ENCODE measurements around the gene SBK2. TPM values are rescaled to one million over a fixed set of nuclear protein-coding genes. Genes with fewer than 3 reads are reported as not detected.

Gene SBK2
- total RNA-seq, 1 experiment from 2014 or later: 5.2 TPM

DNA sequence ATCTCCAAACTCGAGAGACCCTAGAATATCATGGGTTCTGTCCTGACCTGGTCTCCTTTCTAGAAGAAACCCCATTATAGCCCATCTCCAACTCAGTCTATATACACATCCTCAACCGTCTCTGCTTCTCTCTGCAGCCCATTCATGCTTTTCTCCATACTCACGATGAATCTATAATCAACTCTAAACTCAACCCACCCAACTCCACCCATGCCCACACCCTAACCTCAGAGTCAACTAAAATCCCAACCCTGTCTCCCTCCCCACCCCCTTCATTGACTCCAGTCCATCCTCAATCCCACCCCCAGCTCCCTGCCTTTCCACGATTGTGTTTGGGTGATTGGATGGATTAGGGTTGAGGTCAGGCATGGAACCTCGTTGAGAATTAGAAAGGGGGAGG, 6.6 kb upstream of the SBK2 start:
- Mint-ChIP-seq H3K9me3 (peaks cover 14% of the 10 kb centered on the region), H3K27me3 (ENCODE audit: low read depth) (peaks cover 7% of the 10 kb centered on the region), H3K27ac (no peak overlapping the region), H3K36me3 (no peaks in the 10 kb centered on the region), H3K4me3 (no peak overlapping the region), H3K4me1 (peaks cover 27% of the 10 kb centered on the region)
- TF ChIP-seq ZNF317 (CRISPR knock-in tag; IDR thresholded peaks at IDR 0.05; ENCODE audit: borderline replicate concordance, low read depth) (no peak), TP53 (CRISPR knock-in tag; IDR thresholded peaks at IDR 0.05) (no peak), EMX1 (CRISPR knock-in tag; IDR thresholded peaks at IDR 0.05) (no peak), ATF6 (CRISPR knock-in tag; IDR thresholded peaks at IDR 0.05) (no peak), JUN (CRISPR knock-in tag; IDR thresholded peaks at IDR 0.05) (no peak), ZNF263 (CRISPR knock-in tag; IDR thresholded peaks at IDR 0.05; ENCODE audit: low read depth) (no peak), NFE2L1 (CRISPR knock-in tag; IDR thresholded peaks at IDR 0.05) (no peak), ESRRA (CRISPR knock-in tag; IDR thresholded peaks at IDR 0.05; ENCODE audit: borderline replicate concordance) (no peak), ZBTB43 (CRISPR knock-in tag; IDR thresholded peaks at IDR 0.05) (no peak), RELA (CRISPR knock-in tag; IDR thresholded peaks at IDR 0.05; ENCODE audit: borderline replicate concordance) (no peak)
- TF ChIP-seq, protein P1, sequence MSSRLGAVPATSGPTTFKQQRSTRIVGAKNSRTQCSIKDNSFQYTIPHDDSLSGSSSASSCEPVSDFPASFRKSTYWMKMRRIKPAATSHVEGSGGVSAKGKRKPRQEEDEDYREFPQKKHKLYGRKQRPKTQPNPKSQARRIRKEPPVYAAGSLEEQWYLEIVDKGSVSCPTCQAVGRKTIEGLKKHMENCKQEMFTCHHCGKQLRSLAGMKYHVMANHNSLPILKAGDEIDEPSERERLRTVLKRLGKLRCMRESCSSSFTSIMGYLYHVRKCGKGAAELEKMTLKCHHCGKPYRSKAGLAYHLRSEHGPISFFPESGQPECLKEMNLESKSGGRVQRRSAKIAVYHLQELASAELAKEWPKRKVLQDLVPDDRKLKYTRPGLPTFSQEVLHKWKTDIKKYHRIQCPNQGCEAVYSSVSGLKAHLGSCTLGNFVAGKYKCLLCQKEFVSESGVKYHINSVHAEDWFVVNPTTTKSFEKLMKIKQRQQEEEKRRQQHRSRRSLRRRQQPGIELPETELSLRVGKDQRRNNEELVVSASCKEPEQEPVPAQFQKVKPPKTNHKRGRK (CRISPR knock-in tag; IDR thresholded peaks at IDR 0.05; ENCODE audit: borderline replicate concordance): no peak
- TF ChIP-seq, protein P2, sequence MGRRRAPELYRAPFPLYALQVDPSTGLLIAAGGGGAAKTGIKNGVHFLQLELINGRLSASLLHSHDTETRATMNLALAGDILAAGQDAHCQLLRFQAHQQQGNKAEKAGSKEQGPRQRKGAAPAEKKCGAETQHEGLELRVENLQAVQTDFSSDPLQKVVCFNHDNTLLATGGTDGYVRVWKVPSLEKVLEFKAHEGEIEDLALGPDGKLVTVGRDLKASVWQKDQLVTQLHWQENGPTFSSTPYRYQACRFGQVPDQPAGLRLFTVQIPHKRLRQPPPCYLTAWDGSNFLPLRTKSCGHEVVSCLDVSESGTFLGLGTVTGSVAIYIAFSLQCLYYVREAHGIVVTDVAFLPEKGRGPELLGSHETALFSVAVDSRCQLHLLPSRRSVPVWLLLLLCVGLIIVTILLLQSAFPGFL (CRISPR knock-in tag; IDR thresholded peaks at IDR 0.05; ENCODE audit: borderline replicate concordance): no peak
- TF ChIP-seq, protein P3, sequence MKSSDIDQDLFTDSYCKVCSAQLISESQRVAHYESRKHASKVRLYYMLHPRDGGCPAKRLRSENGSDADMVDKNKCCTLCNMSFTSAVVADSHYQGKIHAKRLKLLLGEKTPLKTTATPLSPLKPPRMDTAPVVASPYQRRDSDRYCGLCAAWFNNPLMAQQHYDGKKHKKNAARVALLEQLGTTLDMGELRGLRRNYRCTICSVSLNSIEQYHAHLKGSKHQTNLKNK (CRISPR knock-in tag; IDR thresholded peaks at IDR 0.05): no peak
- TF ChIP-seq, protein P4, sequence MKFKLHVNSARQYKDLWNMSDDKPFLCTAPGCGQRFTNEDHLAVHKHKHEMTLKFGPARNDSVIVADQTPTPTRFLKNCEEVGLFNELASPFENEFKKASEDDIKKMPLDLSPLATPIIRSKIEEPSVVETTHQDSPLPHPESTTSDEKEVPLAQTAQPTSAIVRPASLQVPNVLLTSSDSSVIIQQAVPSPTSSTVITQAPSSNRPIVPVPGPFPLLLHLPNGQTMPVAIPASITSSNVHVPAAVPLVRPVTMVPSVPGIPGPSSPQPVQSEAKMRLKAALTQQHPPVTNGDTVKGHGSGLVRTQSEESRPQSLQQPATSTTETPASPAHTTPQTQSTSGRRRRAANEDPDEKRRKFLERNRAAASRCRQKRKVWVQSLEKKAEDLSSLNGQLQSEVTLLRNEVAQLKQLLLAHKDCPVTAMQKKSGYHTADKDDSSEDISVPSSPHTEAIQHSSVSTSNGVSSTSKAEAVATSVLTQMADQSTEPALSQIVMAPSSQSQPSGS (CRISPR knock-in tag; IDR thresholded peaks at IDR 0.05; ENCODE audit: borderline replicate concordance, low read depth): no peak
- CTCF ChIA-PET: no interaction called here
- ATAC-seq (no peak), DNase-seq (ENCODE audit: low spot score) (no peak)
- POLR2A ChIA-PET: no interaction called here

DNA sequence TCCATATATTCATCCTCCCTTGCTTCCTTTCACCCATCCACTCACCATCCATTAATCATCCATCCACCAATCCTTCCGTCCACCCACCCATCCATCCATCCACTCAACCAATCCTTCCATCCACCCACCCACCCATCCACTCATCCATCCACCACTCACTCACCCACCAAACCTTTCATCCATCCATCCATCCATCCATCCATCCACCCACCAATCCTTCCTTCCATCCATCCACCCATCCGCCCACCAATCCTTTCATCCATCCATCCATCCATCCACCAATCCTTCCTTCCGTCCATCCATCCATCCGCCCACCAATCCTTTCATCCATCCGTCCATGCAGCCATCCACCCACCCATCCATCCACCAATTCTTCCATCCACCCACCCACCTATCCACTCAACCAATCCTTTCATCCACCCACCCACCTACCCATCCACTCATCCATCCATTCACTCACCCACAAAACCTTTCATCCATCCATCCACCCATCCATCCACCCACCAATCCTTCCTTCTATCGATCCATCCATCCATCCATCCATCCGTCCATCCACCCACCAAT, 5.4 kb upstream of the SBK2 start:
- ATAC-seq (no peak), DNase-seq (ENCODE audit: low spot score) (no peak)
- ChIA-PET CTCF (no interaction called here), POLR2A (no interaction called here)
- no peak overlapping the region for H3K4me3 Mint-ChIP-seq
- H3K27me3 Mint-ChIP-seq (ENCODE audit: low read depth): peaks cover 7% of the 10 kb centered on the region
- no peaks in the 10 kb centered on the region for H3K36me3 Mint-ChIP-seq
- H3K27ac Mint-ChIP-seq: no peak overlapping the region
- peaks cover 23% of the 10 kb centered on the region for H3K4me1 Mint-ChIP-seq
- H3K9me3 Mint-ChIP-seq: peaks cover 14% of the 10 kb centered on the region
- TF ChIP-seq SMAD3 (CRISPR knock-in tag; IDR thresholded peaks at IDR 0.05; ENCODE audit: borderline replicate concordance) (no peak), ZNF425 (CRISPR knock-in tag; conservative IDR thresholded peaks at IDR 0.05) (no peak), SOX15 (CRISPR knock-in tag; IDR thresholded peaks at IDR 0.05) (no peak), STAT6 (CRISPR knock-in tag; conservative IDR thresholded peaks at IDR 0.05; ENCODE audit: low read depth) (no peak), IRF2 (CRISPR knock-in tag; IDR thresholded peaks at IDR 0.05; ENCODE audit: borderline replicate concordance, low read depth) (no peak)
- TF ChIP-seq, protein P1 (CRISPR knock-in tag; IDR thresholded peaks at IDR 0.05; ENCODE audit: borderline replicate concordance): no peak
